AG10803 (cell line): ENCODE measurements around the gene GDAP2.
A peak's percentile ranks its signal among the peaks of the same experiment; 100 is the strongest.
"Not testable (repeated sequence)": the region's sequence is repeated elsewhere in the genome, so short reads cannot be mapped to it uniquely, and the experiment has no call there.

ENCODE experiments used
- DNase-seq: peaks from one replicate; pipeline ENCODE4 v3.0.0; 2010; ENCODE audit warnings: low read depth
- H3K4me3 ChIP-seq: 2 replicates; pipeline ENCODE4 v1.5.1; 2011; ENCODE audit warnings: mild to moderate bottlenecking, low read length, control low read depth
- CTCF ChIP-seq: conservative IDR thresholded peaks from 2 replicates; pipeline ENCODE4 v1.5.1; 2011; ENCODE audit warnings: mild to moderate bottlenecking, low read length, control low read depth, inconsistent platforms

The GDAP2 gene

GRCh38 chr1:117930173-117930447, 689 bp upstream of the GDAP2 start:
- TF ChIP-seq CTCF: no peak
- DNase-seq: no peak
- H3K4me3 ChIP-seq: peak overlapping the region; percentile 96

DNA sequence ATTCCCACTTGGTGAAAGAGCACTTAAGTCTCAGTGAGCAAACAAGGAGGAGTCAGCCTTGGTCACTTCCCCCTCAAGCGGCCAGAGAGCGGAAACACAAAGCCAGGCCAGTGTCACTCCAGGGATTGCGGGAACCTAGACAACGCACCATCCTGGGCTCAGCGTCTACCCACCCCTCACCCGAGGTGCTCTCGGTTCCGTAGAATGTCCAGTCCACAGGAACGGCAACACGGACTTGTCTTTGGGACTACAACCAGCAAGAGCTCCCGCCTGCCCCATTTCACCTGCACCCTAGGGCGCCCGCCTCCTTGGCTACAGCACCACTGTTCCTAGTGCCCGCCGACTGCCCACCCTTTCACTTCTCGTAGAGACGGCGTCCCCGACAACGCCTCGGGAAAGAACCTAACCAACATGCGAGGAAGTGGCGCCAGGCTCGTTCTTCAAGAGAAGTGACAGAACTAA, 509 bp downstream of the GDAP2 start:
- peak; percentile 50 for TF ChIP-seq CTCF
- DNase-seq: peak; percentile 56
- H3K4me3 ChIP-seq: peak overlapping the region; percentile 96

DNA sequence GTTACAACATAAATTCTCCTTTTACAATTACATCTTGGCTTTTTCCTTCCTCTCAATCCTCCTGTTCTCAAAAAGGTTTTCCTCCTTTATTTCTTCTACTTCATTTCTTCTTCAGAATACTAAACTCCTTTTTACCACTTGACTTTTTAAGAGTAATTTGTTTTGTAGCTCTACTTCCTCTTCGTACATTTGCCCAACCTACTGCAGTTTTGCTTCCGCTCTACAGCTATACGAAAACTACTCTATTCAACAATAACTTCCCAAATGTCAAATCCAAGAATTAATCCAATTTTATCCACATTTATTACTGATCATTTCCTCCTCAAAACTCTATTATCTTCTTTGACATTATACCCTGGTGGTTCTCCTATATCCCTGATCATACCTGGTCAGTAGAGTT, 3.4 kb downstream of the GDAP2 start:
- no peak for DNase-seq
- H3K4me3 ChIP-seq: no peak overlapping the region
- TF ChIP-seq CTCF: no peak

DNA sequence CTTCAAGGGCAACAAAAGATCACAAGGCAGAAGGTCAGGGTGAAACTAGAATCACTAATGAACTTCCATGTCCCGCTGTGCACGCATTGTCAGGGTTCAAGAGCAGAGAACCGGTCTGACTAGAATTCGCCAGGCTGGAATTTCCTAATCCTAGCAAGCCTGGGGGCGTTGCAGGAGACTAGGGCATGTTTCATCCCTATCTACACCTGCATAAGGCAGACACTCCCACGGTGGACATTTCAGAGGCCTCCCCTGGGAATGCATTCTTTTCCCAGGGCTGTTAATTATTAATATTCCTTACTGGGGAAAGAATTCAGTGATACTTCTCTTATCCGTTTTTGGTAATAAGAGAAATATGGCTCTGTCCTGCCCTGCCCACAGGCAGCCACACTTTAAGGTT, 6.7 kb downstream of the GDAP2 start:
- DNase-seq, H3K4me3 ChIP-seq: not testable (repeated sequence)

DNA sequence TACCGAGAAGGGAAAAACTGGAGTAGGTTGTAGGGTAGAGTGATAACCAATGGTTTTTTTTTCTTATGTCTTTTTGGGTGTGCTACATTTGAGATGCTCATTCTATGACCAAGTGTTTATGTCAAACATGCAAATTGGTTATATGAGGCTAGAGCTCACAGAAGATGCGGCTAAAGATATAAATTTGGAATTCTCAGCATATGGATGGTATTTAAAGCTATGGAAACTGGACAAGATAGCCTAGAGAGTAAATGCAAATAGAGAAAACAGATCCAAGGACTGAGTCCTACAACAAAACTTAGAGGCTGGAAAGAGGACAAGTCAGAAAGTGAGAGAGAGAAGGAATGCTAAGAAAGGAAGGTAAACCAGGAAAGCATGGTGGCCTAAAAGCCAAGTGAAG, 7.4 kb downstream of the GDAP2 start:
- H3K4me3 ChIP-seq: no peak overlapping the region
- no peak for TF ChIP-seq CTCF
- DNase-seq: no peak

GRCh38 chr1:117919376-117919775, 10.0 kb downstream of the GDAP2 start:
- H3K4me3 ChIP-seq: no peak overlapping the region
- no peak for TF ChIP-seq CTCF
- DNase-seq: peak; percentile 33

DNA sequence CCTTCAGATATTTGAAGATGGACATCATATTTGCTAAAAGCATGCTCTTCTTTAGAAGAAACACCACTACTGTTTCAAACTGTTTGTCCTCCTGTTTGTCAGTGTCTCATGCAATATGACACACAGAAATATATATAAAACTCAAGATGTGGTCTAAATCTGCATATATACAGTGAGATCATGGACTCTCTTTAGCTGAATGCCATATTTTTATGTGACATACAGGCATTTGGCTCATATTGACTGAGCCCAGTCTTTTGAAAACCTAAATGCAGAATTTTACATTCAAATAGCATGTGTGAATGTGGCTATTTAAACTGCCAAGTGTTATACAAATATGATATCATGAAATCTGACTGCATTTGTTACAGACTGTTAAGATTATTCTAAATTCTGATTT, 18.4 kb downstream of the GDAP2 start:
- TF ChIP-seq CTCF: no peak
- DNase-seq: no peak
- H3K4me3 ChIP-seq: no peak overlapping the region

DNA sequence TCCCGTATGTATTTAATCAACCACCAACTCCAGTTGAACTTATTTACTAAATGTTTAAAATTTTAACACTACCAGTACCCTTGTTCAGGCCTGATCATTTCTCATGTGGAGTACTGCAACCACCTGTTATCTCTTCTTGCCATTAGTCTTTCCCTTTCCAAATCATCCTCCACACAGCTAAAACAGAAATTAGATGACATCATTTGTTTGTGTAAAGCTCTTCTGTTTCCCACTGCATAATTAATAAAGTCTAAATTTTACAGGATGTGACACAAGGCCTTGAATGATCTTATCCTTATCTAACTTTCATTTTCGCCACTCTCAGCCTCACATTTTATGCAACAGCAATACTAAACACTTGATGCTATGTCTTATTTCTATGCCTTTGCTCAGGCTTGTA, 24.4 kb downstream of the GDAP2 start:
- no peak overlapping the region for H3K4me3 ChIP-seq
- TF ChIP-seq CTCF: no peak
- DNase-seq: no peak
